Vagina (tissue), 2 donors: ENCODE results near the gene MEF2A. TPM values are rescaled to one million over a fixed set of nuclear protein-coding genes. Genes with fewer than 3 reads are reported as not detected.

Source experiments
- DNase-seq, 2 donors: peaks; one replicate each; pipeline ENCODE4 v3.0.0-alpha.2; 2017; ENCODE audit errors: extremely low spot score in 2 of 2
- H3K27ac ChIP-seq: fragments of 200-600 bp; sonication (generic); one replicate; pipeline ENCODE4 v1.5.1; 2019
- H3K27me3 ChIP-seq: fragments of 200-600 bp; sonication (generic); one replicate; pipeline ENCODE4 v1.5.1; 2019
- H3K36me3 ChIP-seq, 2 donors: fragments of 200-600 bp; sonication (generic); one replicate each; pipeline ENCODE4 v1.5.1; 2017 to 2019
- H3K4me1 ChIP-seq: fragments of 200-600 bp; sonication (generic); one replicate; pipeline ENCODE4 v1.5.1; 2019
- H3K4me3 ChIP-seq, 2 donors: fragments of 200-600 bp; sonication (generic); 1 replicate in 1 of 2; 2 replicates in 1 of 2; pipeline ENCODE4 v1.5.1; 2016 to 2019
- H3K9me3 ChIP-seq: fragments of 200-600 bp; sonication (generic); one replicate; pipeline ENCODE4 v1.5.1; 2019
- POLR2A ChIP-seq, 2 donors: fragments of 450-650 bp; IDR thresholded peaks; one replicate each; pipeline ENCODE4 v1.6.1; 2017; ENCODE audit warnings: antibody characterized with exemption in 2 of 2, mild to moderate bottlenecking in 2 of 2, moderate library complexity in 2 of 2
- POLR2AphosphoS5 ChIP-seq, 2 donors: sonication (generic); formaldehyde crosslinking; IDR thresholded peaks; one replicate each; pipeline ENCODE4 v1.9.0; 2017; ENCODE audit warnings: antibody characterized with exemption in 2 of 2, mild to moderate bottlenecking in 2 of 2, low read depth in 1 of 2; ENCODE audit not compliant: insufficient read depth in 1 of 2
- intact Hi-C: fragments of 100-400 bp; cut with DNase I; formaldehyde crosslinking; loops from one replicate; pipeline ENCODE4 v1.15.1; 2023
- total RNA-seq: library from RNA; depleted of rRNA; stranded (reverse); fragments of >200 nt; gene quantifications from one replicate; pipeline ENCODE4 v1.2.3, GENCODE V29; 2016
- TF ChIP-seq, protein P1 (sequence below), 3 experiments: fragments of 450-650 bp in 2 of 3; fragments of 200-600 bp in 1 of 3; sonication (generic) in 1 of 3; IDR thresholded peaks; one replicate each; pipeline ENCODE4 v1.5.1; 2017 to 2019; ENCODE audit warnings: antibody characterized with exemption in 3 of 3, mild to moderate bottlenecking in 2 of 3, moderate library complexity in 2 of 3

The MEF2A gene
- total RNA-seq, 1 donor from 2014 or later, result 51.3 TPM

DNA sequence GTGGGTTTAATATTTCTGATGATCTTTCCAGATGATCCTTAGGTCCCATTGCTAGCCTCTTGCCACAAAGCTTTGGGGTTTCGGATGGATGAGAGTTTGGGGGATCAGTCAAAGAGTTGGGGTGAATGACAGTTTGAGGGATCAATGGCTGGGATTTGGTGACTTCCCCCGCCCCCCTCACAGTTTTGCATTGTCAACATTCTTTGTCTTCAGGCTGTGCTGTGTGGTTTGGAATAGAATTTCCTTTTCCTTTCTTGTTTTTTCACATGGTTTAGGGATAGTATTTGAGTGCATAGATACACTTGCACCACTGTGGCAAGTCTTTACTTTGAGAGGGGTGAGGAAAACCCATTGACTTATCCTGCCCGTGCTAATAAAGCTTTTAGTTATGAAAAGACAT, 14.3 kb downstream of the MEF2A start:
- Histone ChIP-seq H3K36me3 (no peaks in the 10 kb centered on the region), H3K9me3 (no peaks in the 10 kb centered on the region), H3K27me3 (no peaks in the 10 kb centered on the region), H3K27ac (no peak overlapping the region), H3K4me3 (no peak overlapping the region), H3K4me1 (peaks cover 53% of the 10 kb centered on the region)
- intact Hi-C loops, result no loop called here
- TF ChIP-seq, protein P1, sequence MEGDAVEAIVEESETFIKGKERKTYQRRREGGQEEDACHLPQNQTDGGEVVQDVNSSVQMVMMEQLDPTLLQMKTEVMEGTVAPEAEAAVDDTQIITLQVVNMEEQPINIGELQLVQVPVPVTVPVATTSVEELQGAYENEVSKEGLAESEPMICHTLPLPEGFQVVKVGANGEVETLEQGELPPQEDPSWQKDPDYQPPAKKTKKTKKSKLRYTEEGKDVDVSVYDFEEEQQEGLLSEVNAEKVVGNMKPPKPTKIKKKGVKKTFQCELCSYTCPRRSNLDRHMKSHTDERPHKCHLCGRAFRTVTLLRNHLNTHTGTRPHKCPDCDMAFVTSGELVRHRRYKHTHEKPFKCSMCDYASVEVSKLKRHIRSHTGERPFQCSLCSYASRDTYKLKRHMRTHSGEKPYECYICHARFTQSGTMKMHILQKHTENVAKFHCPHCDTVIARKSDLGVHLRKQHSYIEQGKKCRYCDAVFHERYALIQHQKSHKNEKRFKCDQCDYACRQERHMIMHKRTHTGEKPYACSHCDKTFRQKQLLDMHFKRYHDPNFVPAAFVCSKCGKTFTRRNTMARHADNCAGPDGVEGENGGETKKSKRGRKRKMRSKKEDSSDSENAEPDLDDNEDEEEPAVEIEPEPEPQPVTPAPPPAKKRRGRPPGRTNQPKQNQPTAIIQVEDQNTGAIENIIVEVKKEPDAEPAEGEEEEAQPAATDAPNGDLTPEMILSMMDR (IDR thresholded peaks at IDR 0.05), result no peak
- TF ChIP-seq POLR2AphosphoS5 (IDR thresholded peaks at IDR 0.05; ENCODE audit: insufficient read depth in 1 of 2, low read depth in 1 of 2) (no peak), POLR2A (IDR thresholded peaks at IDR 0.05) (no peak)
- DNase-seq, result no peak

GRCh38 chr15:99582508-99582960, 16.8 kb downstream of the MEF2A start:
- Histone ChIP-seq H3K27ac (no peak overlapping the region), H3K4me1 (peaks cover 49% of the 10 kb centered on the region)

GRCh38 chr15:99584081-99584600, 18.4 kb downstream of the MEF2A start:
- intact Hi-C loops, result no loop called here
- no peak overlapping the region for H3K4me3 ChIP-seq

More at GRCh38 chr15:99582508-99582960, 16.8 kb downstream of the MEF2A start:
- Histone ChIP-seq H3K9me3 (no peaks in the 10 kb centered on the region), H3K4me3 (no peak overlapping the region), H3K36me3 (no peaks in the 10 kb centered on the region), H3K27me3 (no peaks in the 10 kb centered on the region)
- DNase-seq, result no peak
- intact Hi-C loops, result no loop called here
- no peak for TF ChIP-seq POLR2AphosphoS5 (IDR thresholded peaks at IDR 0.05; ENCODE audit: insufficient read depth in 1 of 2, low read depth in 1 of 2)
- TF ChIP-seq, protein P1 (IDR thresholded peaks at IDR 0.05), result no peak
- no peak for TF ChIP-seq POLR2A (IDR thresholded peaks at IDR 0.05)

GRCh38 chr15:99586121-99586520, 20.3 kb downstream of the MEF2A start:
- Histone ChIP-seq H3K9me3 (no peaks in the 10 kb centered on the region), H3K36me3 (no peaks in the 10 kb centered on the region), H3K27ac (no peak overlapping the region), H3K27me3 (no peaks in the 10 kb centered on the region), H3K4me3 (no peak overlapping the region), H3K4me1 (peaks cover 29% of the 10 kb centered on the region)
- TF ChIP-seq, protein P1 (IDR thresholded peaks at IDR 0.05), result no peak
- TF ChIP-seq POLR2A (IDR thresholded peaks at IDR 0.05), result no peak
- TF ChIP-seq POLR2AphosphoS5 (IDR thresholded peaks at IDR 0.05; ENCODE audit: insufficient read depth in 1 of 2, low read depth in 1 of 2), result no peak
- DNase-seq, result no peak
- intact Hi-C loops, result no loop called here

More at GRCh38 chr15:99584081-99584600, 18.4 kb downstream of the MEF2A start:
- no peak for DNase-seq
- Histone ChIP-seq H3K27me3 (no peaks in the 10 kb centered on the region), H3K36me3 (no peaks in the 10 kb centered on the region), H3K27ac (no peak overlapping the region), H3K4me1 (peaks cover 34% of the 10 kb centered on the region), H3K9me3 (no peaks in the 10 kb centered on the region)
- no peak for TF ChIP-seq POLR2A (IDR thresholded peaks at IDR 0.05)
- TF ChIP-seq, protein P1 (IDR thresholded peaks at IDR 0.05), result no peak
- no peak for TF ChIP-seq POLR2AphosphoS5 (IDR thresholded peaks at IDR 0.05; ENCODE audit: insufficient read depth in 1 of 2, low read depth in 1 of 2)

DNA sequence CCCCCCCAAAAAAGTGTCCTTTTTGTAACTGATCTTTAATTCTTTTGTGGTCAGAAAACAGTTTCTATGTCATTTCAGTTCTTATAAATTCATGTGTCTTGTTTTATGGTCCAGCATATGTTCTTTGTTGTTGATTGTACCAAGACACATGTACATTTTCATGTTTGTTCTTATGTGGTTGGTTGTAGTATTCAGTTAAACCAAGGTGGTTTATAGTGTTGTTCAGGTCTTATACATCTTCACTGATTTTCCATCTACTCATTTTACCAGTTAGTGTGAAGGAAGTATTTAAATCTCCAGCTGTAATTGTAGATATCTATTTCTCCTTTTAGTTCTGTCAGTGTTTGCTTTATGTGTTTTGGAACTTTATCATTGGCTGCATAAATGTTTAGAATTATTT, 24.0 kb downstream of the MEF2A start:
- H3K4me3 ChIP-seq, result no peak overlapping the region
- DNase-seq, result no peak
- TF ChIP-seq, protein P1 (IDR thresholded peaks at IDR 0.05), result no peak
- no peak for TF ChIP-seq POLR2A (IDR thresholded peaks at IDR 0.05)
- no peak for TF ChIP-seq POLR2AphosphoS5 (IDR thresholded peaks at IDR 0.05; ENCODE audit: insufficient read depth in 1 of 2, low read depth in 1 of 2)
- no peaks in the 10 kb centered on the region for H3K36me3 ChIP-seq
- no peaks in the 10 kb centered on the region for H3K27me3 ChIP-seq
- intact Hi-C loops, result no loop called here
- H3K9me3 ChIP-seq, result no peaks in the 10 kb centered on the region
- peaks cover 34% of the 10 kb centered on the region for H3K4me1 ChIP-seq
- no peak overlapping the region for H3K27ac ChIP-seq
